Activated naive CD4-positive, alpha-beta T cell treated with anti-CD3 and anti-CD28 coated beads for 36 hours (primary cell): ENCODE data around the gene FMN1. TPM values are rescaled to one million over a fixed set of nuclear protein-coding genes. Genes with fewer than 3 reads are reported as not detected.

Experiments used
- CTCF ChIA-PET: fragments of 350-600 bp; sonication (Branson Sonifier 250); formaldehyde crosslinking; loops from one replicate; lab custom pipeline; 2021; ENCODE audit warnings: antibody characterized with exemption; lab: Charles Lee
- DNase-seq: peaks from one replicate; pipeline ENCODE4 v3.0.0-alpha.2; 2020
- H3K27ac Mint-ChIP-seq: one replicate; pipeline ENCODE4 v1.8.0; 2021; ENCODE audit warnings: mild to moderate bottlenecking, mixed read lengths
- H3K27me3 Mint-ChIP-seq: one replicate; pipeline ENCODE4 v1.8.0; 2021; ENCODE audit warnings: low read depth, mixed read lengths
- H3K36me3 Mint-ChIP-seq: one replicate; pipeline ENCODE4 v1.8.0; 2021; ENCODE audit warnings: low read depth, mixed read lengths
- H3K4me1 Mint-ChIP-seq: one replicate; pipeline ENCODE4 v1.8.0; 2021; ENCODE audit warnings: low read depth, mixed read lengths
- H3K4me3 Mint-ChIP-seq: one replicate; pipeline ENCODE4 v1.8.0; 2021; ENCODE audit warnings: mild to moderate bottlenecking, moderate library complexity, mixed read lengths
- H3K9me3 Mint-ChIP-seq: one replicate; pipeline ENCODE4 v1.8.0; 2021; ENCODE audit warnings: mixed read lengths
- intact Hi-C: fragments of 100-400 bp; cut with micrococcal nuclease; formaldehyde crosslinking; loops from one replicate; pipeline ENCODE4 v1.15.1; 2023
- total RNA-seq, 2 experiments: library from RNA; stranded (reverse); gene quantifications; one replicate each; pipeline ENCODE4 v1.2.3, GENCODE V29; 2021

FMN1 gene
- total RNA-seq, 2 experiments from 2014 or later = 0.02 to 0.12 TPM

DNA sequence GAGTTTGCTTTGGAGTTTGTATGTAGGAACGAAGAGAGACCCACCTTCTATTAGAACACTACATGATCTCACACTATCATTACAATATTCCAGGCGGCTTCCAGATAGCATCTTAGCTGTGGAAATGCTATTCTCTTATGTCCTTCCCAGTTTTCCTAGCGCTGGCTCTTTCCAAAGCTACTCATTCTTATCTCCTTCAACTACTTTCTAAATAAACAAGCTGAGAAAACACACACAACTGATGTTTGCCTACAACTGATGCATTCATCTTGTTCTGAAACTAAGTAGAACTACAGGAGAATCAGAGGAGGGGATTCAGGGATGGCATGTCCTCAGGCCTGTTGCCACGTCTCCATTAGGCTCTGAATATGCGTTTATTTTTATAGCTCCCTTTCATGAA, 367.8 kb downstream of the FMN1 start:
- H3K9me3 Mint-ChIP-seq = no peaks in the 10 kb centered on the region
- intact Hi-C loops = no loop called here
- no peaks in the 10 kb centered on the region for H3K36me3 Mint-ChIP-seq
- H3K27me3 Mint-ChIP-seq = no peaks in the 10 kb centered on the region
- no peak overlapping the region for H3K27ac Mint-ChIP-seq
- no peak for DNase-seq
- CTCF ChIA-PET = no interaction called here
- H3K4me3 Mint-ChIP-seq = no peak overlapping the region
- no peaks in the 10 kb centered on the region for H3K4me1 Mint-ChIP-seq

DNA sequence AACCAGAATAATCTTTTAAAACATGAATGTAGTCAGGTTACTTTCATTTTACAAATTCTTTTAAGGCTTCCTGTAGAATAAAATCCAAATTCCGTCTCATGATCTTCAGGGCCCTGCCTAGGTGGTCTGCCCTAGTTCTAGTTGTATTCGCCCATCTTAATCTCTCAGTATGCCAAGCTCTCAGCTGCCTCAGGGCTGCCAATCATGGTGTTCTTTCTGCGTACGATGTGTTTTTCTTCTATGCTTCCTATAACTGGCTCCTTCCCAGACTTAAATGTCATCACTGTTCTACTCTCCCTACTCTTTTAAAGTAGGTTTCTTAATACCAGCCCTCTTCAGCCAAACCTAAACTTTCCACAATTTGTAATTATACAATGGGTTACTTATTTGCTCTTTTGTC, 369.3 kb downstream of the FMN1 start:
- no peaks in the 10 kb centered on the region for H3K4me1 Mint-ChIP-seq
- CTCF ChIA-PET = no interaction called here
- DNase-seq = no peak
- H3K4me3 Mint-ChIP-seq = no peak overlapping the region
- H3K27me3 Mint-ChIP-seq = no peaks in the 10 kb centered on the region
- intact Hi-C loops = no loop called here
- no peaks in the 10 kb centered on the region for H3K36me3 Mint-ChIP-seq
- H3K9me3 Mint-ChIP-seq = no peaks in the 10 kb centered on the region
- H3K27ac Mint-ChIP-seq = no peak overlapping the region

DNA sequence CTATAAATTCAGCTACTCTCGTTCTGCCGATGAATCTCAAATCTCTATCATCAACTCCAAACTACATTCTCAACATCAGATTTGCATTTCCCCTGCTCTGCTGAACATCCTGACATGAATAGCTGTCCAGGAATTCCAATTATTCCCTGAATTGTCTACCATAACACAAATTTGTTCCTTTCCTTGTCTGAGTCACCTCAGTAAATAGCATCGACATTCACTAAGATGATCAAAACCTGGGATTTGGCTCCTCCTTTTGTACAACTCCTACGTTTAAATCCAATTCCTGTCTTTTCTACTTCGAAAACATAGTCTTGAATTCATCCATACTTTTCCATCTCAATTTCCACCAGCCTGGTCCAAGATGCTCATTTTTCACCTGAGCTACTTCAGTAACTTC, 369.7 kb downstream of the FMN1 start:
- no peak overlapping the region for H3K27ac Mint-ChIP-seq
- H3K9me3 Mint-ChIP-seq = no peaks in the 10 kb centered on the region
- DNase-seq = no peak
- no peaks in the 10 kb centered on the region for H3K4me1 Mint-ChIP-seq
- H3K27me3 Mint-ChIP-seq = no peaks in the 10 kb centered on the region
- no peak overlapping the region for H3K4me3 Mint-ChIP-seq
- intact Hi-C loops = no loop called here
- no peaks in the 10 kb centered on the region for H3K36me3 Mint-ChIP-seq
- CTCF ChIA-PET = no interaction called here

DNA sequence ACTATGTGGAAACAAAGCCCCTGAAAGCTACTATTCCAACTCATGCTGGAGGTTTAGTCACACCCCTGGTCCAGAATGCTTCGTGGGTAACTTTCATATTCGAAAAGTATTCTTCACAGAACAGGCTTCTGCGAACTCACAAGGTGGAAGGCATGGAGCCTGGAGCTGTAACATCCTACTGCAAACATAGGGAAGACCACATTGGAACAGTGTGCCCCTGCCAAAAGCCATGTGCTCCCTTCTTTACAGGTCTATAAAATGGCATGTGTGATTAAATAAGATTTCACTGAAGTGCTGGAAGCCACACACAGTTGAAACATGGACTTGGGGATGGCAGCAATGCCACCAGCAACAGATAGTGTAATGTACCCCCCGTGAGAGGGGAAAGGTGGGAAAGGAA, 370.8 kb downstream of the FMN1 start:
- H3K36me3 Mint-ChIP-seq = no peaks in the 10 kb centered on the region
- H3K27me3 Mint-ChIP-seq = no peaks in the 10 kb centered on the region
- H3K9me3 Mint-ChIP-seq = no peaks in the 10 kb centered on the region
- DNase-seq = no peak
- H3K4me1 Mint-ChIP-seq = no peaks in the 10 kb centered on the region
- intact Hi-C loops = no loop called here
- no peak overlapping the region for H3K4me3 Mint-ChIP-seq
- CTCF ChIA-PET = no interaction called here
- no peak overlapping the region for H3K27ac Mint-ChIP-seq

DNA sequence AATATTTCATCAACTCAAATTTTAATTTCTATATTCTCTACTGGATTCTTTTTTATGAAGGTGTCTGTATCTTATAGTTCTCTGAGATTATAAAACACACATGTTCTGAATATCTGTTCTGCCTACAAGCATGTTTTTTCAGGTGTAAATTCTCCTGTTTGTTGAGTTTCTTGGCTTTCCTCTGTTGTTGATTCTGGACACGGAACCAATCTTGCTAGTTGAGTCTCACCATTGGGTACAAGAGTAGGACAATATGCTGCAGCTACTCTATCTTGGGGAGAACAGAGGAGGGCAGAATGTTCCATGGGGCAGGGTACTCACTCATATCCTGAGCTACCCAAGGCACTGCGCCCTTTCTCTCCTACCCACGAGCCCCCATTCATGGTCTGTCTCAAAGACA, 371.8 kb downstream of the FMN1 start:
- Mint-ChIP-seq H3K4me1 (no peaks in the 10 kb centered on the region), H3K27ac (no peak overlapping the region), H3K4me3 (no peak overlapping the region), H3K9me3 (no peaks in the 10 kb centered on the region), H3K27me3 (no peaks in the 10 kb centered on the region), H3K36me3 (no peaks in the 10 kb centered on the region)
- no peak for DNase-seq
- intact Hi-C loops = no loop called here
- CTCF ChIA-PET = no interaction called here

DNA sequence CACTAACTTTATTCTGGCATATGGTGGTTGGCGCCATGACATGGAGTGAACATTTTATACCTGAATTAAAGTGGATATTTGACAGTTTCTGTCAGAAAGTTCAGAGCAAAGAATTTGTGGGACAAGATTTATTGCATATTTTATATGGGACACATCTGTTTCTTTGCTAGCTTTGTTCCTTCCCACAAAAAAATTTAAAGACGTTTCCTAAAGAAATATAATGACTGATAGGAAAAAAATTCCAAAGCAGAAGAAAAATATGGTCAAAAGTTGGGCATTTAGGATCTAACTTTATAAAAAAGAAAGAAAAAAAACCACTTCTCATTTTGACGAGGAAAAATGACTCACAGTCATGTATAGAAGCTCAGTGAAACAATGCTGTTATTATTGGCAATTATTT, 375.1 kb downstream of the FMN1 start:
- no peaks in the 10 kb centered on the region for H3K9me3 Mint-ChIP-seq
- H3K36me3 Mint-ChIP-seq = no peaks in the 10 kb centered on the region
- intact Hi-C loops = no loop called here
- no peaks in the 10 kb centered on the region for H3K27me3 Mint-ChIP-seq
- CTCF ChIA-PET = no interaction called here
- DNase-seq = no peak
- H3K4me1 Mint-ChIP-seq = no peaks in the 10 kb centered on the region
- H3K4me3 Mint-ChIP-seq = no peak overlapping the region
- no peak overlapping the region for H3K27ac Mint-ChIP-seq

DNA sequence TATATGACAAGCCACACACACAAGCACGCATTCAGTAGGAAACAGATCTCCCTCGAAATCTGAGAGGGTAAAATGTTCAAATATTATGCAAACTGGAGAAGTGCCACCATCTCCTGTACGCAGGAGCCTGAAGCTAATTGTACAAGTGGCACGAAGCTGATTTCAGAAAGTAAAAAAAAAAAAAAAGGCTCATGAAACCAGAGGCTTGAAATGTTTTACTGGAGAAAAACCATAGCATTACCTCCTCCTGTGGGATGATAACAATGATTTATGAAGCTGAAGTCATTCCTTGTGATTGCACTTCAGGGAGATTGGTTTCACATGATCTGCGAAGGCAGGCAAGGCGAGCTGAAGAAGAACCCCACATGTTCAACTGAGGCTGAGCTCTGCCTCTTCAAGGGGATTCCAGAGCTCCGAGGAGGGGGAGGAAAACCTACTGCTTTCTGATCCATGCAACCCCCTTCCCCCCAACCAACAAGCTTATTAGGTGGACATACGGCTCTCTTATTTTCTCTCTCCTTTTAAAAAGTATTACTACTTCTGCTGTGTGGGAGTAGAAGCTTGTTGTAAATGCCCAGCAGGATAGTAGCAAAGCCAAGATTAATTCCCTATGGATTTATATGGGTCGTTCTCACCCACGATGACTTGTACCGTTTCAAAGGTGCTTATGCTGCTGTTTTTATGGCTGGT, 375.6 kb downstream of the FMN1 start:
- intact Hi-C loops = no loop called here
- Mint-ChIP-seq H3K27me3 (peaks cover under 1% of the 10 kb centered on the region), H3K27ac (no peak overlapping the region), H3K9me3 (no peaks in the 10 kb centered on the region), H3K4me3 (no peak overlapping the region), H3K36me3 (no peaks in the 10 kb centered on the region), H3K4me1 (no peaks in the 10 kb centered on the region)
- no peak for DNase-seq
- CTCF ChIA-PET = interaction anchor here (0.7 kb wide), 2 partner anchors 9 to 17 kb away, joined by 3 read pairs; no protein-coding TSS in a partner anchor

DNA sequence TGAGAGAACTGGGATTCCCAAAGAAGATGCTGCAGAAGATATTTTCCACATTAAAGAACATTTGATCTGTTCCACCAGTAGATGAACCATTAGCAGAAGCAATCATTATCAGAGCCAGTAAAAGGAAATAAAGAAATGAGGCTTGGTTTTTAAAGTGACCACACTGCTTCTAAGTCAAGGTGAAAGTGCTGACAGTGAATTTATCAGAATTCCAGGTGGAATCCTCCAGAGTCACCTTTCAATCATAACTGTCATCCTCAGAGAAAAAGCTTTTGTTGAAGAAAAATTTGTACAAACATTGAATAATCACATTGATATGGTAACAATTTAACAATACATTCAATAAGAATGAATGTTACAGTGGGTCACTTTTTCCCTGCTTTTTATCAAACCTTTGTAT, 376.9 kb downstream of the FMN1 start:
- peaks cover 3% of the 10 kb centered on the region for H3K27me3 Mint-ChIP-seq
- no peak overlapping the region for H3K27ac Mint-ChIP-seq
- no peak overlapping the region for H3K4me3 Mint-ChIP-seq
- intact Hi-C loops = no loop called here
- no peaks in the 10 kb centered on the region for H3K36me3 Mint-ChIP-seq
- no peaks in the 10 kb centered on the region for H3K4me1 Mint-ChIP-seq
- H3K9me3 Mint-ChIP-seq = no peaks in the 10 kb centered on the region
- DNase-seq = no peak
- CTCF ChIA-PET = no interaction called here

DNA sequence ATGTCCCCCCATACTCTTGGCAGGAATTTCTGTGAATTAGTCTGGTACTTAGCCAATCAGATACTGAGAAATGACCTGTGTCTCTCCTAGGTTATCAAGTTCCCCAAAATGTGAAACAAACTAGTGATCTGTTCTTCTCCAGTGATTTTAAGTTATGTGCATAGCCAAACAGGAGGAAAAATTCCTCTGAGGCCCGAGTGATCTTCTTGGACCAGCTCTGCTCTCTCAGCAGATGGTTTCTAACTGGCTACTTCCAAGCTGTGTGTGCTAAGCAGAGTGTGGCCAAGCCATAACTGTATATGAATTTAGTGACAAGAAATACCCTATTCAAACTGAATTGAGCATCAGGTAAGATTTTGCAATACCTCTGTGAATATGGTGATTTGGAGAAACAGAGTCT, 387.2 kb downstream of the FMN1 start:
- no peak for DNase-seq
- Mint-ChIP-seq H3K4me1 (peaks cover 2% of the 10 kb centered on the region), H3K27me3 (peaks cover 23% of the 10 kb centered on the region), H3K36me3 (no peaks in the 10 kb centered on the region), H3K4me3 (no peak overlapping the region), H3K9me3 (peaks cover 5% of the 10 kb centered on the region), H3K27ac (no peak overlapping the region)
- CTCF ChIA-PET = no interaction called here
- intact Hi-C loops = no loop called here

DNA sequence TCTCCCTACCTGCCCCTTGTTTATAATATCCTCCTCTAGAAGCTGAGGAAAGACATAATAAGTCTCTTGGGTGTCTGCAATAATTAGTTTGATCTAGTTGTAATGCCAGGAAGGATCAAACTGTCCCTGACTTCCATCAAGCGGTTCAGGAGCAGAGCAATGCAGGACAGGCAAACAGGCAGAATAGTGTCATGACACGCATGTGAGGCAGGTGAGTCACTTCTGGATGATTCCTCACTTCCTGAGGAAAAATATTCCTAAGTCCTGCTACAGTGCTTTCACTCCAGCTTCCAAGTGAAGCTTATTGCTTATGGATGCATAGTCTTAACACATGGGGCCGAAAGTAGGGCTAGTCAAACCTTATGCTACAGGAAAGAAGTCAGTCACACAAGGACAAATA, 390.9 kb downstream of the FMN1 start:
- Mint-ChIP-seq H3K27me3 (peaks cover 12% of the 10 kb centered on the region), H3K4me3 (no peak overlapping the region), H3K27ac (no peak overlapping the region), H3K4me1 (peaks cover 2% of the 10 kb centered on the region), H3K9me3 (peaks cover 5% of the 10 kb centered on the region), H3K36me3 (no peaks in the 10 kb centered on the region)
- CTCF ChIA-PET = no interaction called here
- DNase-seq = no peak
- intact Hi-C loops = no loop called here

DNA sequence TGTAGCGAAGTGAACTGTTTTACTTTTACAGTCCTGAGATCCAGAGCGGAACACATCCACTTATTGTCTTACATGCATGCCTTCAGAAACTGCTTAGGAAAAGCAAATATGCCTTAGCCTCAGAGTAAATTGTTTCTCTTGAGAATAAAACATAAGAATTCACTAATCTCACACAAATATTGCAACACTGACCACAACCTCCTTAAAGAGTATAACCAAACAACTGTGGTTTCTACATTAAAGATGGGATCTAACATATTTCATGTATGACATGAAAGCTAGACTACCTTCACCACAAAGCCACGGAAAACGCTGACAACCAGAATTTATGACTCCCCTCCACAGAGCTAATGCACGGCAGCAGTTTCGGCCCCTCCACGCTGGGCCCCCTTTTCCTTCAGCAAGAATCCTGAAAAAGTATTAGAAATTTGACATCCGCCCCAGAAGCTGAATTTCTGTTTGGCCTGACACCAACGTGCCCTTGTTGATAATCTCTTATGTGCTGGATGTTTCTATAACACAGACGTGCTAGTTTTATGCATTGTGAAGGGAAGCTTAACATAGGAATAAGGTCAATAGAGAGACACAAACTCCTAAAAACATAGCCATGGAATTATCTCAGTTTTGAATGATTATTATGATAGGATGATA, 392.1 kb downstream of the FMN1 start:
- Mint-ChIP-seq H3K36me3 (no peaks in the 10 kb centered on the region), H3K27ac (no peak overlapping the region), H3K27me3 (peaks cover 9% of the 10 kb centered on the region), H3K4me1 (peaks cover 2% of the 10 kb centered on the region), H3K4me3 (no peak overlapping the region), H3K9me3 (peaks cover 5% of the 10 kb centered on the region)
- DNase-seq = peak; percentile 9
- intact Hi-C loops = no loop called here
- CTCF ChIA-PET = interaction anchor here (0.7 kb wide), 1 partner anchor 14 kb away, joined by 4 read pairs; no protein-coding TSS in a partner anchor

DNA sequence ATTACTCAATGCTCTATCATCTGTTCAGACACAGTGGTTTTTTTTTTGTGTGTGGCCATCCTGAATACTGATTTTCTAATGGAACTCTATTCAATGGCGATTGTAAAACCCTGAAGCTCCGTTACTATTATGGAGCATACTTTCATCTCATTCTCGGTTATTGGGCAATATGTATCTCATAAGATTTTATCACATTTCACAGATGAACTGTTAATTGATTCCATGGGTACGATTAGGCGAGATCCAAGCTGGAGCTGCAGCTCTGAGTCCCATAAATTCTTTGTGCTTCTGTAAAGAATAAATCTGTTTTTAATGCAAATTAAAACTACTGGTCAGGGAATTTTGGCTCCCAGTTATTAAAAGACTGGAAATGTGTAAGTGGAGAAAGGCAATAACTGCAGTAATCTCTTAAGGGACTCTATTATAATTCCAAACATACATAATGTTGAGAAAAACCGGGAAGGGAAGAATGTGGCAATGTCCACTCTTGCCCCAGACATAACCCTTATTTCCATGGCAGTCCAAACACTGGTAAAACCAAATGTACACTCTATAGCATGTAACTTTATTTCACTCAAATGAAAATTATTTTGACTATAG, 394.5 kb downstream of the FMN1 start:
- H3K36me3 Mint-ChIP-seq = no peaks in the 10 kb centered on the region
- H3K27me3 Mint-ChIP-seq = peaks cover 9% of the 10 kb centered on the region
- no peak overlapping the region for H3K27ac Mint-ChIP-seq
- H3K4me1 Mint-ChIP-seq = peaks cover 2% of the 10 kb centered on the region
- intact Hi-C loops = no loop called here
- DNase-seq = no peak
- no peak overlapping the region for H3K4me3 Mint-ChIP-seq
- H3K9me3 Mint-ChIP-seq = peaks cover 5% of the 10 kb centered on the region
- CTCF ChIA-PET = no interaction called here

DNA sequence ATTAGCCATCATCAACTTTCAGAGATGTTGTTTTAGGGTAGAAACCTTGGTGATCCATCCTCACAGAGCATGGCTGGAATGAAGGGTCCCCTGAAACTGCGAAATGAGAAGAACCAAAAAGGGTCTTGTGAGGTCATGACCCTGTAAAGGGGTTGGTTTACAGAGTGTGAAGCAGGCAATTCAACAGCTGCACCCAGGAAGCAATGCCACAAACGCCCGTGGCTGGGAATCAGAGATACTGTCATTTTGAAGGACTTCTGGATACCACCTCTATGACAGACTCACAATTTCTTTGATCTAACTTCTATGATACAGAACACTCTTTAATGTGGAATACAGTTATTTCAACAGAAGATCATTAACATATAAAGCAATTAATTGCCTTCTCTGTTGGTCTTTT, 397.7 kb downstream of the FMN1 start:
- Mint-ChIP-seq H3K36me3 (no peaks in the 10 kb centered on the region), H3K4me3 (no peak overlapping the region), H3K27ac (no peak overlapping the region), H3K9me3 (no peaks in the 10 kb centered on the region), H3K4me1 (no peaks in the 10 kb centered on the region), H3K27me3 (peaks cover under 1% of the 10 kb centered on the region)
- CTCF ChIA-PET = no interaction called here
- DNase-seq = no peak
- intact Hi-C loops = no loop called here
